ENCODE data around the gene TENT5C. TPM values are rescaled to one million over a fixed set of nuclear protein-coding genes. Genes with fewer than 3 reads are reported as not detected.

The TENT5C gene
- total and polyA plus RNA-seq, 2 of the 13 experiments (the other 11 are each of a cell fraction or from before 2014, with no cell fraction given) = 0.02 to 0.38 TPM

- no peak overlapping the region for H2AFZ ChIP-seq (ENCODE audit: low read length)
- no peaks in the 10 kb centered on the region for H3K36me3 ChIP-seq (replicated peaks in 1 of 2; ENCODE audit: control insufficient read depth in 1 of 2, insufficient read depth in 2 of 2, low read length in 2 of 2)
- in situ Hi-C loops (cut with HindIII; ENCODE audit: extremely low pct_ligation_motif_present, low pct_unique_long_range_greater_than_20kb) (no loop called here), intact Hi-C loops (cut with micrococcal nuclease; ENCODE audit: unreplicated experiment) (no loop called here)
- no peaks in the 10 kb centered on the region for H3K9me3 ChIP-seq (ENCODE audit: low read length)
- no peak overlapping the region for H3K27ac ChIP-seq (ENCODE audit: extremely low read length, insufficient read depth, low read length)
- H3K79me2 ChIP-seq (ENCODE audit: insufficient read depth, low read length) = no peaks in the 10 kb centered on the region
- TF ChIP-seq HDAC6 (IDR thresholded peaks at IDR 0.05; ENCODE audit: low read depth, low read length) = no peak
- 0 out of 2 replicates have a peak, but pooled peaks have one; percentile 19 for TF ChIP-seq FOSL2 (CRISPR knock-in tag; IDR thresholded peaks at IDR 0.05)
- ChIA-PET CTCF (ENCODE audit: low intra/inter-chr PET ratio, low total read pairs) (no interaction called here), POLR2A (no interaction called here)
- H4K20me1 ChIP-seq (ENCODE audit: insufficient read depth, low read length) = no peaks in the 10 kb centered on the region
- H3K4me2 ChIP-seq (ENCODE audit: low read depth, low read length) = peak overlapping the region; percentile 44; the same call in 1 of the 2 replicates
- WGBS (ENCODE audit: low lambda C conversion rate) = 57% methylated on average over 4 of the region's 10 CpGs
- peaks cover 0 to 1% of the 10 kb centered on the region in 2 experiments; a peak in 1 of 5 replicates for H3K27me3 ChIP-seq (ENCODE audit: control insufficient read depth in 1 of 2, insufficient read depth in 2 of 2, low read length in 2 of 2)
- DNase-seq (ENCODE audit: low spot score) (no peak), FAIRE-seq (no peak), ATAC-seq (peak; percentile 71)
- H3K4me1 ChIP-seq (ENCODE audit: insufficient read depth, low read length) = peaks cover 28% of the 10 kb centered on the region
- BruUV-seq (replicated peaks) = no TSS peak
- H3K9ac ChIP-seq (ENCODE audit: insufficient read depth, low read depth, low read length) = no peak overlapping the region
- no peak overlapping the region for H3K4me3 ChIP-seq (replicated peaks in 1 of 3; ENCODE audit: insufficient read depth in 1 of 3, low read depth in 2 of 3, low read length in 3 of 3)
These were observed 32.3 kb upstream of the TENT5C start for GRCh38 chr1:117573386-117574023.

GRCh38 chr1:117574161-117574835 lies 31.6 kb upstream of the TENT5C start:
- BruUV-seq (replicated peaks) = no TSS peak
- Histone ChIP-seq H4K20me1 (ENCODE audit: insufficient read depth, low read length) (no peaks in the 10 kb centered on the region), H3K79me2 (ENCODE audit: insufficient read depth, low read length) (no peaks in the 10 kb centered on the region), H2AFZ (ENCODE audit: low read length) (no peak overlapping the region), H3K4me1 (ENCODE audit: insufficient read depth, low read length) (peaks cover 28% of the 10 kb centered on the region), H3K27ac (ENCODE audit: extremely low read length, insufficient read depth, low read length) (no peak overlapping the region), H3K4me3 (replicated peaks in 1 of 3; ENCODE audit: insufficient read depth in 1 of 3, low read depth in 2 of 3, low read length in 3 of 3) (peak overlapping the region in 1 of 3 experiments; percentile 19; a peak in 1 of 6 replicates), H3K36me3 (replicated peaks in 1 of 2; ENCODE audit: control insufficient read depth in 1 of 2, insufficient read depth in 2 of 2, low read length in 2 of 2) (no peaks in the 10 kb centered on the region), H3K4me2 (ENCODE audit: low read depth, low read length) (peak overlapping the region; percentile 44; the same call in 1 of the 2 replicates), H3K9ac (ENCODE audit: insufficient read depth, low read depth, low read length) (no peak overlapping the region), H3K9me3 (ENCODE audit: low read length) (no peaks in the 10 kb centered on the region), H3K27me3 (ENCODE audit: control insufficient read depth in 1 of 2, insufficient read depth in 2 of 2, low read length in 2 of 2) (peaks cover 0 to 1% of the 10 kb centered on the region in 2 experiments; a peak in 1 of 5 replicates)
- TF ChIP-seq SOX13 (IDR thresholded peaks at IDR 0.05) (no peak), SOX13 (CRISPR knock-in tag; conservative IDR thresholded peaks at IDR 0.05 in 1 of 2, IDR thresholded peaks at IDR 0.05 in 1 of 2) (peak in 1 of 2 experiments; percentile 42; a peak in 1 of 4 replicates), NCOA2 (CRISPR knock-in tag; IDR thresholded peaks at IDR 0.05) (peak; percentile 25; the same call in 1 of the 2 replicates), PAXIP1 (CRISPR knock-in tag; conservative IDR thresholded peaks at IDR 0.05) (no peak), ZNF496 (CRISPR knock-in tag; IDR thresholded peaks at IDR 0.05; ENCODE audit: insufficient replicate concordance) (no peak)
- ChIA-PET POLR2A (no interaction called here), CTCF (ENCODE audit: low intra/inter-chr PET ratio, low total read pairs) (no interaction called here)
- no peak; the same call in 2 of the 3 replicates for ATAC-seq
- WGBS (ENCODE audit: low lambda C conversion rate) = 11% methylated on average over 4 of the region's 5 CpGs
- intact Hi-C loops (cut with micrococcal nuclease; ENCODE audit: unreplicated experiment) = no loop called here
- in situ Hi-C loops (cut with HindIII; ENCODE audit: extremely low pct_ligation_motif_present, low pct_unique_long_range_greater_than_20kb) = no loop called here
- no peak for FAIRE-seq
- DNase-seq (ENCODE audit: low spot score) = peak; percentile 12

All from HepG2 (cell line).